H7 (cell line): ENCODE data around the gene C1orf226. TPM values are rescaled to one million over a fixed set of nuclear protein-coding genes. Genes with fewer than 3 reads are reported as not detected.
A peak's percentile ranks its signal among the peaks of the same experiment; 100 is the strongest.

Experiments
- DNase-seq: peaks from one replicate; pipeline ENCODE4 v3.0.0; 2012
- H3K27me3 ChIP-seq: 2 replicates; pipeline ENCODE4 v1.6.0; 2011; ENCODE audit warnings: mild to moderate bottlenecking, low read length; ENCODE audit not compliant: control insufficient read depth, insufficient read depth
- H3K36me3 ChIP-seq: replicated peaks from 2 replicates; pipeline ENCODE4 v1.5.1; 2011; ENCODE audit warnings: low read length; ENCODE audit not compliant: control insufficient read depth, insufficient read depth
- H3K4me3 ChIP-seq: 2 replicates; pipeline ENCODE4 v1.5.1; 2011; ENCODE audit warnings: low read depth, mild to moderate bottlenecking, control low read depth, low read length, moderate library complexity; ENCODE audit not compliant: insufficient read depth
- total RNA-seq: library from RNA; depleted of rRNA; stranded (reverse); fragments of >200 nt; shearing (Covaris generic); gene quantifications from 2 replicates; pipeline ENCODE4 v1.2.3, GENCODE V29; 2014

Gene C1orf226
- total RNA-seq, 1 experiment from 2014 or later, result 13.4 TPM

DNA sequence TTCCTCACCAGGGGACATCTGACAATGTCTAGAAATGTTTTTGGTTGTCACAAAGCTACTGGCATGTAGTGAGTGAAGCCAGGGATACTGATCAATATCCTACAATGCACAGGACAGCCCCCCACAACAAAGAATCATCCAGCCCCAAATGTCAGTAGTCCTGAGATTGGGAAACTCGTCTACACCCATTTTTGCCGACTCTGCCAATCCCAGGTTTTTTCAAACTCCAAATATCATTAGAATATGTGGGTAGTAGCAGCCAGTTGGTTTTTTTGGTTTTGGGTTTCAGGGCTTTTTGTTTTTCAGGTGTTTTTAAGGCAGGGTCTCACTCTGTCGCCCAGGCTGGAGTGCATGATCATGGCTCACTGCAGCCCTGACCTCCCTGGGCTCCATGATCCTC is 10.8 kb upstream of the C1orf226 start:
- H3K36me3 ChIP-seq, result no peaks in the 10 kb centered on the region; the same call in 1 of the 2 replicates
- no peak overlapping the region for H3K4me3 ChIP-seq
- H3K27me3 ChIP-seq, result no peaks in the 10 kb centered on the region
- no peak for DNase-seq

DNA sequence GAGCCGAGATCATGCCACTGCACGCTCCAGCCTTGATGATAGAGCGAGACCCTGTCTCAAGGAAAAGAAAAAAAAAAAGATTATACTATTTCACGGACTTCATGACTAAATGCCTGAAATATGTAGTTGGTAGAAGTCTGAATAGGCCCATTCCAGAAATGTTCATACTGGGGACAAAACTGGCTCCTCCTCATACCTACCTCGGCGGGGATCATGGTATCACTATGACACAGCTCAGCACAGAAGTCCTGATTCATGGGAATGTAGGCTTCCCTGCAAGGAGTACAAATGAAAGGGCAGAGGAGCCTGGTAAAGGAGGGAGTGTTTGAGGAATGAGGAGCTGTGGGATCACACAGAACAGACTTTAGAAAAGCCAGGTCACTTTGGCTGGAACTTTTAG is 9.9 kb upstream of the C1orf226 start:
- Histone ChIP-seq H3K4me3 (no peak overlapping the region), H3K27me3 (no peaks in the 10 kb centered on the region), H3K36me3 (no peaks in the 10 kb centered on the region; the same call in 1 of the 2 replicates)
- DNase-seq, result no peak

GRCh38 chr1:162372159-162373071 is 9.1 kb upstream of the C1orf226 start:
- Histone ChIP-seq H3K27me3 (no peaks in the 10 kb centered on the region), H3K4me3 (no peak overlapping the region), H3K36me3 (no peaks in the 10 kb centered on the region; the same call in 1 of the 2 replicates)
- no peak for DNase-seq

DNA sequence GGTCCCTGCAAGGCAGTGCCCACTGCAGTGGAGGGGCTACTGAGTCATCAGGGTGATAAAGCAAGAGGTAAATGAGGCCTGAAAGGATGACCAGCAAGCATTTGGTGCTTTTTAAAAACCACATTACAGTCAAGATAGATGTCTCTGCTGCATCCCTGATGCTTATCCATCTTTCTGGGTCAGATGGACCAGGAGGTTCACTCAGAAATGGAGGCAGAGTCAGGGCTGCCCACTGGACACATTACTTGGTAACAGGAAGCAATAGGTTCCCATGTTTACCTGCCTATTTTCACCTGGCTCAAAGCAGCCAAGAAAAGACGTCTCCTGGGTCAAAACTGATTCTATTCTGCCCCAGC is 8.5 kb upstream of the C1orf226 start:
- no peaks in the 10 kb centered on the region; the same call in 1 of the 2 replicates for H3K36me3 ChIP-seq
- DNase-seq, result no peak

GRCh38 chr1:162373541-162374260 is 7.8 kb upstream of the C1orf226 start:
- DNase-seq, result no peak
- H3K27me3 ChIP-seq, result no peaks in the 10 kb centered on the region

More for the DNA sequence above, 8.5 kb upstream of the C1orf226 start:
- no peak overlapping the region for H3K4me3 ChIP-seq
- no peaks in the 10 kb centered on the region for H3K27me3 ChIP-seq

GRCh38 chr1:162374406-162374805 is 7.1 kb upstream of the C1orf226 start:
- DNase-seq, result no peak
- Histone ChIP-seq H3K36me3 (no peaks in the 10 kb centered on the region), H3K4me3 (no peak overlapping the region), H3K27me3 (no peaks in the 10 kb centered on the region)

More at GRCh38 chr1:162373541-162374260, 7.8 kb upstream of the C1orf226 start:
- Histone ChIP-seq H3K36me3 (no peaks in the 10 kb centered on the region), H3K4me3 (no peak overlapping the region)

- DNase-seq, result no peak
- H3K4me3 ChIP-seq, result no peak overlapping the region
- no peaks in the 10 kb centered on the region for H3K36me3 ChIP-seq
- H3K27me3 ChIP-seq, result no peaks in the 10 kb centered on the region
Observed at GRCh38 chr1:162375463-162375862, 6.1 kb upstream of the C1orf226 start.

DNA sequence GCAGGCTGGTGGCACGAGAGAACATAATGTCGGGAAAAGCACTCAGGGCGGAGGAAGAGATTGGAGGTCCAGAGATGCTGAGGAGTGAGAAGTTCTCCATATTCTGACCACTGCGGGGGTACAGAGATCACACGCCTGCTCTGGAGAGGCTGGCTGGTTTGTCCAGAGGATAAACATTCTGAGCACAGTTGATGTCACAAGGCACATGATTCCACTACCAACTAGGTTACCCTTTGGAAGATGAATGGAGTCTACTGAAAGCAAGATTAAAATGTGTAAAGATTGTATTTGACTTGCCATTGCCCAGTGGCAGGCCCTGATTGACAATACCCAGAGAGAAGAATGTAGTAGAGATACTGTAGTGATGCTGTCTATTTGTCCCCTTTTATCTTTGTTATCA is 4.8 kb upstream of the C1orf226 start, which contains the start of gene SPATA46:
SPATA46 (minus strand) TSS at position 164 of the 400 bp plus-strand sequence; CDS start at position 100, 64 bp downstream.
- Histone ChIP-seq H3K27me3 (no peaks in the 10 kb centered on the region), H3K36me3 (no peaks in the 10 kb centered on the region), H3K4me3 (no peak within 1 kb of the TSS)
- no peak for DNase-seq

DNA sequence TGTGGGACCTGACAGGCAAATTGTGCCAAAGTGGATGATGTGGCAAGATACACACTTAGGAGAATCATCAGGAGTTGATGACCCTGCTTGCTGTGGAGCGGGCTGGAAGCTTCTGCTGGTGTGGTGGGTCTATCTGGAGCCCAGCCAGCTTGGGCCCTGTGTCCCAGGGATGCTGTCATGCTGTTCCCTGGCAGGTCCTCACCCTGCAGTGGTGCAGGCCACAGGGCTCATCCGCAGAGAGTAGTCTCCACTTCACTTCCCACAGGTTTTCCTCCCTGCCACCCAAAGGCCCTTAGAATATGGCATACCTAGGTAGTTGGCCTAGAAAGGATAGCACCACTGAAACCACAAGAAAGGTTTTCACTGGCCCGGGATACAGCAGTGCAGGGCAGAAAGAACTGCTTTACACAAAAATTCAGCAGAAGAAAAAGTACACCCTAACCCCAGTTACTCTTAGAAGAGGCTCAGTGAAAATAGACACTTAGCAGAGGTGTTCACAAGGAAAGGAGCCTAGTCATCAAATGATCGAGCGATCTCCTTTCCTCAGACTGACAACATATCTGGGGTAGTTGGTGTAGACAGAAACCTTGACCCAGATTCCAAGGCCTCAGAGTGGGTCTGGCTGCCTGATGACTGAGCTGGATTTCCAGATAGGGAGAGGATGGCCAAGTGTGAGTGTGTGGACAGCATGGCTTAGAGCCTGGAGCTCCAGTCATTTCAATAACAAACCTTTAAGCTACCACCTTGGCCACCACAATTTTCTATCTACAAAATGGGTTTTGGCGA is 1.3 kb upstream of the C1orf226 start:
- no peak for DNase-seq
- no peaks in the 10 kb centered on the region for H3K27me3 ChIP-seq
- peaks cover 2% of the 10 kb centered on the region for H3K36me3 ChIP-seq
- no peak overlapping the region for H3K4me3 ChIP-seq

DNA sequence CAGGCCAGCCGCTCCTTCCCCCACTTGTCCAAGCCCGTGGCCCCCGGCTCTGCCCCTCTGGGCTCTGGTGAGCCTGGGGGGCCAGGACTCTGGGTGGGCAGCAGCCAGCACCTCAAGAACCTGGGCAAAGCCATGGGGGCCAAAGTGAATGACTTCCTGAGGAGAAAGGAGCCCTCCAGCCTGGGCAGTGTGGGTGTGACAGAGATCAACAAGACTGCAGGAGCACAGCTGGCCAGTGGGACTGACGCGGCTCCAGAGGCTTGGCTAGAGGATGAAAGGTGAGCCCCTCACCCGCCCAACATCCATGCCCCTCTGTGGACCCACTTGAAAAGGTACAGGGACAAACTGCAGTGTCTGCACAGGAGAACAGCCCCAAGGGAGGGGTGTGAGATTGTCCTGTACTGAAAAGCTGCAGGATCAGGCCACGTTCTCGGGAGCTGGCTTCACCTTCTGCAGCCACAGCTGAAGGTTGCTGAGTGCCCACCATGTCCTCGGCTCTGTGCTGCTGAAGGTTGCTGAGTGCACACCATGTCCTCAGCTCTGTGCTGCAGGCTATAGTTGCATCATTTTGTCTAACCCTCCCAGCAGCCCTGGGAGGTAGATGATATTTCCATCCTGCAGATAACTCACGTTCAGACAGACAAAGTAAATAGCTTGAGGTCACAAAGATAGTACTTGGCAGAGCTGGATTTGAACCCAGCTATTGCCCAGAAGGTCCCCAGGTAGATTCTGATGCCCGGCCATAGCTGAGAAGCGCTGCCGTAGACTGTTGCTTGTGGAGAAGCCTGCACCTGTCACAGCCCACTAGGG is 618 bp downstream of the C1orf226 start:
- Histone ChIP-seq H3K27me3 (no peaks in the 10 kb centered on the region), H3K4me3 (no peak overlapping the region), H3K36me3 (peaks cover 2% of the 10 kb centered on the region)
- DNase-seq, result peak; percentile 20

GRCh38 chr1:162383091-162383490 is 1.6 kb downstream of the C1orf226 start:
- no peaks in the 10 kb centered on the region for H3K27me3 ChIP-seq
- peaks cover 2% of the 10 kb centered on the region for H3K36me3 ChIP-seq
- DNase-seq, result no peak
- H3K4me3 ChIP-seq, result no peak overlapping the region

GRCh38 chr1:162383516-162383915 is 2.0 kb downstream of the C1orf226 start:
- H3K27me3 ChIP-seq, result no peaks in the 10 kb centered on the region
- peak; percentile 19 for DNase-seq
- H3K4me3 ChIP-seq, result no peak overlapping the region
- peaks cover 2% of the 10 kb centered on the region for H3K36me3 ChIP-seq

DNA sequence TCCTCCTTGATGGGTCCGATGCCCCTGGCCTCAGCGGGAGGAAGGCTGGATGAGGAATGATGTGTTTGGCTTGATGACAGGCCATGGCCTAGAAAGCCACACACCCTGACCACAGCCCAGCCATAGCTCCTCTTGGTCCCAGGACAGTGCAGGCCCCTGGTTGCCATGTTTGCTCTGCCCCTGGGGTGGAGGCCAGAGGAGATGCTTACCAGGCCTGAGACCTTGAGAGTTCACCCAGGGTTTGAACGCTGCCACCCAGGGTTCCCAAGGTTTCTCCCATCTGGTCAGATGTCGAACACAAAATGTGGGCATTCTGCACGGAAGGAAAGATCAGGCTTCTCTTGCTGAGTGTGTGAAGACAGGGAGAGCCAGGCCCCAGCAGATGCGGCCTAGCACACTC is 2.6 kb downstream of the C1orf226 start:
- no peaks in the 10 kb centered on the region for H3K27me3 ChIP-seq
- DNase-seq, result peak; percentile 14
- peaks cover 2% of the 10 kb centered on the region for H3K36me3 ChIP-seq
- H3K4me3 ChIP-seq, result no peak overlapping the region
